ENCODE results near the gene CSGALNACT2.

CSGALNACT2 gene

DNA sequence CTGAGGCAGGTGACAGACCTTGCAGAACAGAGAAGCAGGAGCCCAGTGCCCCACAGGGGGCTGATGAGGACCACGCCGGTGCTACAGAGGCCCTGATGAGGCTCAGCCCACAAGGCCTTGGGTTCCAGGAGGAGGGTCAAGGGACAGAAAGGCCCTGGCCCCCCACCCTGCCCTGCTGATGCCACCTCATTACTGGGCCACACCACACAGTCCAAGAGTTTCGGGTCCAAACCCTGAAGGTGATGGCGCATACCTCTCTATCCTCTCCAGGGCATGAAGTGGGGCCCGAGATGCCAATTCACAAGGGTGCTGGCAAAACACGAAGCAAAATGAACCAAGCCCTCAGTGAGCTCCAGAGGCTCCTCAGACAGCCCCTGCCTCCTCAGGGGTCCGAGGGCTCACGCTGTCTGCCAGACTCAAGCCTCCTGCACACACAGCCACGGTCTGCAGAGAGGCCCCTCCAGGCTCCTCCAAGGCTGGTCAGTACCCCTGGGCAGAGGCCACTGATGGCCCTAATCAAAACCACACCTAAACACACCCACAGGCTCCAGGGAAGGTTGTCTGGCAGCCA, 96.3 kb downstream of the CSGALNACT2 start:
- H3K36me3 ChIP-seq (replicated peaks): no peaks in the 10 kb centered on the region
- H3K4me1 ChIP-seq: no peaks in the 10 kb centered on the region
- H3K9me3 ChIP-seq: no peaks in the 10 kb centered on the region
- H3K4me3 ChIP-seq: no peak overlapping the region
- H3K27me3 ChIP-seq (ENCODE audit: low read depth): no peaks in the 10 kb centered on the region
- in situ Hi-C loops (cut with MboI; ENCODE audit: low sequenced_read_pairs): no loop called here
- peak in 1 of 2 experiments; percentile 4 for DNase-seq (ENCODE audit: low spot score in 2 of 2)

All from HAP-1 (cell line).